ENCODE results near the gene CPN2.

The CPN2 gene

DNA sequence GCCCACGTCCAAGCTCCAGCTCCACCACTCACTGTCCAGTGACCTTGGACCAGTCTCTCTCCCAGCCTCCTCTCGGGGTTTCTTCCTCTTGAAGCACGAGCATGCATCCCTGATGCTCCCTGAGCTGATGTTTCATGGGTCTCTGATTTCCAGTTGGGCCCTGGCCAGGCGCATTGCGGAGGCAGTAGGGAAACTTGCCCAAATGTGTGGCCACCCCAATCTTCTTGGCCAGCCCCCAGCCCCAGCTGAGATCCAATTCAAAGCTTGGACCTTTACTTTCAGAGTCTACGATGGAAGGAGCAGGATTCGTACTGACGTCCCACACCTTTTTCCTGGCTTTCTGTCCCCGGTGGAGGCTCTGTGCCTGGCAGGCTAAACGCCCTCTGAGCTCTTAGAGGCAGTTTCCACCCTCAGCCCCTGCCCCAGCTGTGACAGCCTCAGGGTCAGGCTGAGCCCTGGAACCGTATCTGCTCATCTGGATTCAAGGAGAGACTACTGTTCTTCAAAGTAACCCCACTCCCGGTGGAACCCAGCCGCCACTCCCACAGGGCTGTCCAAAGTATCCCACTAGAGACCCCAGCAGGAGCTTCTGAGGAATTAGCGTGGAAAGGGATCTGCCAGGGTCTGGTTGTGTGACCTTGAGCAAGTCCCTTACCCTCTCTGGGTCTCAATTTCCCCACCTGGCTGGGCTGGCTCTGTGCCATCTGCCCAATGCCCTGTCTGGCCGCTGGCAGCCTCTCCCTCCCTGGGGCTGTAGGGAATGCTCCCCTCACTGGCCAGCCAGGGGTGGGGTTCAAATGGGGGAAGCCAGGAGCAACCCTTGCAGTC, 37.4 kb downstream of the CPN2 start:
- peak; percentile 65 for DNase-seq (ENCODE audit: low read depth, low spot score)

DNA sequence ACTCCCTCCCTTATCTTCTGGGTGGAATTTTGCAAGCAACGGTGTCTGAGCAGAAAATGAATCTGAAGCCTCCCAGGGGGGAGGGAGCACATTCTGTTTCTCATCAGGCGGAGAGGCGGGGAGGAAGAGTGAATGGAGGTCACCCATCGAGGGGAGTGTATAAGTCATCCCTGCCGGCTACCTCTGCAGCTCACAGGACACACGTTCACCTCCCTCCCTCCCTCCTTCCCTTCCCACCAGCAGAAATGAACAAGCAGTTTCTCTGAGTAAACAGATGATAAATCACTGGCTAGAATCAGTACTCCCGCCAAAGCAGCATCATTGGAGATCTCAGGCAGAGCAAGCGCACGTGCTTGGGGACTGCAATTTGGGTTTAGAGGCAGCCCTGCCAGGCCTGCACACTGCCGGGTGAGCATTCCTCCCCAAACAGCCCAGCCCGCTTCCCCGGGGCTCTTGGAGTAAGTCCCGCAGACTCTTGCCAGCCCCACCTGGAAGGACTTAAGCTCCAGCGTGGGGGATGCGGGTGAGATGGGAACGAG, 38.3 kb downstream of the CPN2 start:
- peak; percentile 67 for DNase-seq (ENCODE audit: low read depth, low spot score)

DNA sequence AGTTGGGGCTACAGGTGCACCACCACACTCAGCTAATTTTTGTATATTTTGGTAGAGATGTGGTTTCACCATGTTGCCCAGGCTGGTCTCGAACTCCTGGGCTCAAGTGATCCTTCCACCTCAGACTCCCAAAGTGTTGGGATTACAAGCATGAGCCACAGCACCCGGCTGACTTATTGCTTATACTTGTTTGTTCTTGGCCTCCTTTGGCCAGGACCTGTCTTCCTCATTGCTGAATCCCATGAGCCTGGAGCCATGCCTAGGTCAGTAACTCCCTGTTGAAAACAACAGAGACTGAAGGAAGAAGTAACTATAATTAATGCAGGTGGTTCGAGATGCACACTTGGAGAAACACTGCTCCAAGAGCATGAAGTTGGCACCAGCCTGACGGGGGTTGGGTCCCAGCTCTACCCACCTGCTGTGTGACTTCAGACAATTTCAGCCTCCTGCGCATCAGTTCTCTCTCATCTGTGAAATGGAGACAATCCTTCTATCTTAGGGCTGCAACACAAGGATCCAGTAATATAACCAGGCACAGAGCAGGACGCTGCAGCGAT, 38.9 kb downstream of the CPN2 start:
- no peak for DNase-seq (ENCODE audit: low read depth, low spot score)

DNA sequence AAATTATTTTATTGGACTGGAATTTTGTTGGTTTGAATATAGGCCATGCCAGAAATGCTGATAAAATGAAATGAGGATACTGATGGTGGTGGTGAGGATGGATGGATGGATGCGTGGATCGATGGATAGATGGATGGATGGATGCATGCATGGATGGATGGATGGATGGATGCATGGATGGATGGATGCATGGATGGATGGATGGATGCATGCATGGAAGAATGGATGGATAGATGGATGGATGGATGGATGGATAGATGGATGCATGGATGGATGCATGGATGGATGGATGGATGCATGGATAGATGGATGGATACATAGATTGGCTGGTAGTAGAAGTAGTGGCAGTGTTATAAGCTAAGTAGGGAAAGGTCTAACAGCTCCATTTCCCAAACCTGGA, 40.1 kb downstream of the CPN2 start:
- DNase-seq (ENCODE audit: low read depth, low spot score) = no peak

DNA sequence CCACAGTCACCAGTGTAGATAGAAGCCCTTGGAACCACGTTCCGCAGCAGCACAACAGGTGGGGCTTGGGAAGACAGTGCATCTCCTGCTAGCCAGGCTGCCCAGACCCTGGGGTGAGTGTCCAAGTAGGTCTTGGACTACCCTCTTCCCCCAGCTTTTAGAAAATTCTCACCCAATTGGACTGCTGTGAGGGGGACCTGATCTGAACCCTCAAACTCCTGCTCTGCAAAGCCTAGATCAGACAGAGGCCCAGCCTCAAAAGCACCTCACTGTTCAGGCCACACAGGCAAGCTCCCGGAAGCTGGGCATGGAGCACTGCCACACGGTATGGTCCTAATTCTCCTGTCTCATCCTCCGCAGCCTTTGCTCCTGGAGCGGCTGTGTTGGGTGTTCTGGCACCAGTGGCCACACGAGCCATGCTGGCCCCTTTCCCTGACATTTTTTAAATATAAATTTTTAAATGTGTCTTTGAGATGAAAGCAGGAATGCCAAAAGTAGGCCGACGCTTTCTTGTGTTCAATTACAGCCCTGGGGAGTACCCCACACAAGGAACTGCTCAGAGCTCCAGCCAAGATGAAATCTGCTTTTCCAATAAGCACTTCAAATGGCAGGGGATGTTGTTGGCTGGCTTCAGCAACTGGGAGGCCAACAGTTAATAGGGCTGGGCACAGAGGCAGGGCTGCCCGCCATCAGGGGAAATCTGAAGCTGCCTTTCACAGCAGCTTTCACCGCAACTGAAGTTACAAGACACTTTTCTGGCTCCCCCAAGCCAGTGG, 40.9 kb downstream of the CPN2 start:
- no peak for DNase-seq (ENCODE audit: low read depth, low spot score)

DNA sequence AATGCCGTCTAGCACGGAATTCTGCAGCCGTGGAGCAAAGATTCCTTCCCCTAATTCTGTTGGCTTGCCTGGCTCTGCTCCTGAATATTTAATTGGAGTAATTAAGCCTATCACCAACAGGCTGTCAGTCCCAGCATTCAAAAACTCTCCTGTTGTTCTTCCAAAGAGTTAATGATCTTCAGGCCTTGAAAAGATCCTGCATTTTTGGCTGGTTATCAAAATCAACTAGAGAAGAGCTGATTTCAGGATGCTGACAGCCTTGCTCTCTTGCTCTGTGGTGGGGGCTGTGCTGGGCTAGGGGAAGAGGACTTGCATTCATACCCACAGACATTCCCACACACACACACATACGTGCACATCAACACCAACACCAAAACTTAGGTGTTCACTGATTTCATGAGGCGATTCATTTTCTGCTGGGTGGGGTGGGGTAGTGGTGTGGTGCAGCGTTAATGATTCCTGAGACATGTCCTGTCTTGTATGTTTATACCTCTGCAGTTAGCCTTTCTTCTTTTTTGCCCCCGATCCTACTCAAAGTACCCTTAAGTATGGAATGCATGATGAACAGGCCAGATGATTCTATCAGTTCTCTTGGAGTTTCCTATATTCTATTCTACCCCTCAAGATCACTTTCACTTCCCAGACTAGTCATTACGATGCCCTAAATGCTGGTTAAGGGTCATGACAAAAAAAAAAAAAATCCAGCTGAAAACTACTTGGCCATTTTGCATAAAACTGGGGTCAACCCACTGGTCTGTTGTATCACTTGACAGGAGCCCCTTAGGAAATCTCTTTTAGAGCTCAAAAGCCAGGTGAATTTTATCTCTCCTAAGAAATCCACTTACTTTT, 42.3 kb downstream of the CPN2 start:
- DNase-seq (ENCODE audit: low read depth, low spot score) = no peak

DNA sequence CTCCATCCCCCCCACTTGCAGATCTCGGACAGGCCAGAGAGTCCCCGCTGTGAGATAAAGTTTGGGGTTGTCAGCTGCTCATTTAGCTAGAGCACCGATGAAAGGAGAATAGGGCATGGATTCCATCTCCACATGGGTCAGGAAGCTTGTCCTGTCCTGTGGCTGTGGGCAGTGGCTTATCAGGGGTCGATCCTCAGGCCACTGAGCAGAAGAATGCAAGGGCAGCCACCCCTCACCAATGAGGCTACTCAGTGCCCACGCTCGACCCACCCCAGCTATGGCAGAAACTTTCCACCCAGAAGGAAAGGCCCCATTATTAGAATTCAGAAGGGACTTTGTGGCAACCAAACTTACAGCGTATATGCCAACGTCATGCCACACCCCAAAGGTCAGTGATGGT, 43.3 kb downstream of the CPN2 start:
- DNase-seq (ENCODE audit: low read depth, low spot score) = no peak

DNA sequence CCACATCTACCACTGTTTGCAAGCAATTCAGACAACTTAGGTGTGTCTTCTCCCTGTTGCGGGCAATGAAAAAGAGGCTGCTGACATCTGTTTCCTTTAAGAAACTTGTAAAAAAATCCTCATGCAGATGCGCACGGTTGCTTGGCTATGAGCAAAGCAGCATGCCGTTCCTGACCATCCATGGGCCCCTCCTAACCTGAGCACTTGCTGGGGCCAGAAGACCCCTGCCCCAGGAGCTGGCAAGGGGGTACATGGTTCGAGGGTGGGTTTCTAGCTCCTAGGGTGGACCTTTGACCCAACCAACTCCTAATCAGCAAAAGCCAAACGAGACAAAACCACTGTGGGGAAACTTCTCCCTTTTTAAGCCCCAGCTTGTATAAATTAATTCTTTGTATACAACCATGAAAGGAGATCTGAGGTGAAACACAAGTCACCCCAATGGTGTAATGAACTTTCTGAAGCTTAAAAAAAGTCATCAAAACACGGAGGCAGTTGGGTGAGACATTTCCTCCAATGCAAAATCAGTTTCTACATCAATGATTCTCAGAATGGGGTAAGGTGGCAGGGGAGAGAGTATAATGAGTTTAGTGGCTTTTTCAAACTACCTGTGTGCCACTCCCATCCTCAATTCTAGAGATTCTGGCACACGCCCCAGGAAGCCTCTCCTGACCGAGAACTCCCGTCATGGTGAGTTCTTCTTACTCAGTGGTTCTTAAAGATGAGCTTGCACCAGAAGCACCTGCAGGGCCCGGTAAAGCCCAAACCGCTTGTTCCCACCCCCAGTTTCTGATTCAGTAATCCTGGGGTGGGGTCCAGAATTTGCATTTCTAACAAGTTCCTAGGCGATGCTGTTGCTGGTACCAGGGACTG, 44.1 kb downstream of the CPN2 start:
- no peak for DNase-seq (ENCODE audit: low read depth, low spot score)

DNA sequence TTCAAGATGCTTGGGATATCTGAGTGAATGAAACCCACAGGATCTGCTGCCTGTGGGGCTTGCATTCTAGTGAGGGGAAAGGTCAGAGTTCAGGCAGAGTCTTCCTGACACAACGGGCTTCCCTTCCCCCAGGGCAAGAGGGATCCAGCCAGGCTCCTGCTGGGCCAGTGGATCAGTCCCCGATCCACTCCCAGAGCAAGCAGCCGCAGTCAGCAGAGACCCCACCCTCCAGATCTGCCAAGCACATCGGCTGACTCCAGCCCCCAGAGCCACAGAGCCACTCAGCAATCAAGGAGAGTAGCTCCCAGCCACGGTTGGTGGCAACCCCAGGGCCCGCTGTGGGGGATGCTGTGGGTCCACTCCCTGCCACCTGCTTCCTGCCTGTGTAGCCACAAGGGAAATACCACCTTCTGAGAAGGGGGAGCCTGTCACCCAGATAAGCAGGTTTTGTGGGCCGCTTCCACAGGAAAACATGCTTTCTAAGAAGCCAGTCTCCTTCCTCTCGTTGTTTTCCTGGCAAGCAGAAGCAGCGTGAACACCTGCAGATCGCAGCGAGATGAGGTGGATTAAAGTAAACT, 44.9 kb downstream of the CPN2 start:
- no peak for DNase-seq (ENCODE audit: low read depth, low spot score)

DNA sequence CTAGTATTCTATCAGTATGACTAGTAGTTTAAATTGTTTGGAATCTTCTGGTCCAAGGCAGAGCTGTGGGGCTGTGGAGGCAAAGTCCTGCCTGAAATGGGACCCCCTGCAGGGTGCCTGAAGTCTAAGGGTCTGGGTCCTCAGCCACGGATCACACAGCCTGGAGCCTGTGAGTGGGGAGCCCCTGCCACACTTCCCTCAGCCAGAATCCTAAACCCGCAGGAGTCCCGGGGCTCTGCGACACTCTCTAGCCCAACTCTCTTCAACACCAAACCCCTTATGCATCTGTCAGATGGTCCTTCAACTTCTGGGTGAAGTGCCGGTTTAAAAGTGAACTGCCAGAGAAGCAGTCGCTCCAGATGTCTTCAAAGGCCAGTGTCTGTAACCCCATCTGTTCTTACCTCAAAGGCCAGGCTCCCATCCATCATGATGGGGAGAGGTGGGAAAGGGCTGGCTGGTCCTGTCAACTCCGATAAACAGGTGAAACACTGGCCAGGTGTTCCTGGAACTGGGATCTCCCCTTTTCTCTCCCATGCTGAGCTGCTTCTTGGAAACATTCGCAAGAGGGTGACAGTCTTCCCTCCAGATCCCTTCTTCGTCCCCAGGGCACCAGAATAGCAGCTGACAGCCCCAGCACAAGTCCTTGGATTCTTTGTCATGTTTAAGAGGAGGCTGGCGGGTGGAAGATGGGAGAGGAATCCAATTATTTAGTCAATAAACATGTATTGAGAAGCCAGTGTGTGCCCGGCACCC, 45.6 kb downstream of the CPN2 start:
- DNase-seq (ENCODE audit: low read depth, low spot score) = peak; percentile 92

DNA sequence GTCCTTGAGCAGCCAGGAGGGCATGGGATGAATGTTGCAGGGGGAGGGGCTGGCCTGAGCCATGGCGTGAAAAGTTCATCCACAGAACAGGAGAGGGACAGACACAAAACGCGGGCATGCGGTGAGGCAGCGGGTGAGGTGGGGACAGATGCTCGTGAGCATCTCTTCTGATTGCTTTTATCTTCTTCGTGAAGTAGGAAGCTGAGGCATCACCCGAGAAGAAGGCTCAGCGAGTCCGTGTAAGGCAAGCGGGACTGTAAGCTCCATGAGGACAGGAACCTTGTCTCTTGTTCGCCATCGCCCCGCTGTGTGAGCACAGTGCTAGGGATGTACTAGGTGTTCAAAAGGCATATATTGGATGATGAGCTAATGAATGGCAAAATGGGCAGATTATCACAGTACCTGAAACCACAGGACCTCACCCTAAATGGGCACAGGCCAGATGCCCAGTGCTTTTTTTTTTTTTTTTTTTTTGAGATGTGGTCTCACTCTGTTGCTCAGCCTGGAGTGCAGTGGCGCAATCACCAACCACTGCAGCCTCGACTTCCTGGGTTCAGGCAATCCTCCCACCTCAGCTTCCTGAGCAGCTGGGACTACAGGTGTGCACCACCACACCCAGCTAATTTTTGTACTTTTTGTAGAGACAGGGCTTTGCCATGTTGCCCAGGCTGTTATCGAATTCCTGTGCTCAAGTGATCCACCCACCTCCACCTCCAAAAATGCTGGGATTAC, 46.8 kb downstream of the CPN2 start:
- DNase-seq (ENCODE audit: low read depth, low spot score) = no peak

DNA sequence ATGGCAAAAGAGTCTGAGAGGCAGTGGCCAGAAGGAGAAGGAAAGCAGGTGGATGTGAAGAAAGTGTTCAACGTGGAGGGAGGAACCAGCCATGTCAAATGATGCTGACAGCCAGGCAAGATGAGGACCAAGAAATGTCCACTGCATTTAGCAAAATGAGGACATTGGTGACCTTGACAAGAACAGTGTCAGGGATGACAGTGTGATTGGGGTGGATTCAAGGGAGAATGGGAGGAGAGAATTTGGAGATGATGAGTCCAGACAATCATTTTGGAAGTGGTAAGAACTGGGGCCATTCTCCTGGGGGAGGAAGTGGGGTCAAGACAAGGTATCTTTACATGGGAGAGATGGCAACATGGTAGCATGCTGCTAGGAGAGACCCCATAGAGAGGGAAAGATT, 47.4 kb downstream of the CPN2 start:
- DNase-seq (ENCODE audit: low read depth, low spot score) = no peak

DNA sequence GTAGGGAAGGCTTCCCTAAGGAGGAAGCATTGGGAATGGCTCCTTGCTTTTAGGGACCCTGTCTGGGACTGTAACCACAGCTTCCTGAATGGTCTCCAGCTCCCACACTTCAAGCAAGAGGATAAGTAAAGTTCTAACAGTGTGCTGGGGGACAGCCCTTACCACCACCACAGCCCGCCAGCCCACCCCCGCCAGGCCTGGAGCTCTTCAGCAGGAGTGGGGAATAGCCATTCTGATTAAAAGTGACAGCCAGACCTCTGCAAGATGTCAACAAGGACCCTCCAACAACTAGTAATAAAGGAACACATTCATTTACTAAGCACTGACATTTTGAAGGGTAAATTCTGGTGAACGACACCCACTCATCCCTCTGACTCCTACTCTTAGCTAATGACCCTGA, 49.4 kb downstream of the CPN2 start:
- peak; percentile 34 for DNase-seq (ENCODE audit: low read depth, low spot score)

DNA sequence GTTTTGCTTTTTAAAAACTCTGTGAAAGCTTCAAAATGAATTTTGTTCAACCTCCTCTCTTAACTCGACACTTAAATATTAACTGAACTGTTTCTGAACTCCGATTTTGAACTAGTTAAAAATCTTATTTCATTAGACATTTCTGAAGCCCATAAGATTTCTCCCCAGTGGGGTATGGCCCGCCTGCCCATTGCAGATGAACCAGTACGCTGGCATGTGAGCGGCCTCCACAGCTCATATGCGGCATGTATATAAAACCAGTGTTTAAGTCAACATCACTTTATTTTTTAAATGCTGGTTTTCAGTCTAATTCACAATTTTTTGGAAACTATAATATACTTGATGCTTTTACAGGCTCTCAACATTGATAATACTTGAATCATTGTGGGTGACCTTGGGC, 50.2 kb downstream of the CPN2 start:
- no peak for DNase-seq (ENCODE audit: low read depth, low spot score)

DNA sequence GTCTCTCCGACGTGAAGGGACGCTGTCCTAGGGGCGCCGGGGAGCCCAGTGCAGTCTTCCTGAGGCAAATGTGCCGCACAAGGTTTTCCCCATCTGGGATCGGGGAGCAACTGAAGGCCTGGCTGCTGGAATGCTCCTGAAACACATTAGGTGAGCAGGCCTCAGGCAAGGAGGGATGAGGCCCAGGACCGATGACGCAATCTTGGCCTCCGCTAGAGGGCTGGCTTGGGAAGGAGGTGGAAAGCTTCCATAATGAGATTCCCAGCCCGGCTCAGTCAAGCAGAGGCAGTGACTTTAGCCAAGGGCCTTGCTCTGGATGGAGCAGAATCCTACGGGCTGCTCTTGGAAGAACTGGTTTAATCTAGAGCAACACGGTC, 50.8 kb downstream of the CPN2 start:
- DNase-seq (ENCODE audit: low read depth, low spot score) = peak; percentile 98

DNA sequence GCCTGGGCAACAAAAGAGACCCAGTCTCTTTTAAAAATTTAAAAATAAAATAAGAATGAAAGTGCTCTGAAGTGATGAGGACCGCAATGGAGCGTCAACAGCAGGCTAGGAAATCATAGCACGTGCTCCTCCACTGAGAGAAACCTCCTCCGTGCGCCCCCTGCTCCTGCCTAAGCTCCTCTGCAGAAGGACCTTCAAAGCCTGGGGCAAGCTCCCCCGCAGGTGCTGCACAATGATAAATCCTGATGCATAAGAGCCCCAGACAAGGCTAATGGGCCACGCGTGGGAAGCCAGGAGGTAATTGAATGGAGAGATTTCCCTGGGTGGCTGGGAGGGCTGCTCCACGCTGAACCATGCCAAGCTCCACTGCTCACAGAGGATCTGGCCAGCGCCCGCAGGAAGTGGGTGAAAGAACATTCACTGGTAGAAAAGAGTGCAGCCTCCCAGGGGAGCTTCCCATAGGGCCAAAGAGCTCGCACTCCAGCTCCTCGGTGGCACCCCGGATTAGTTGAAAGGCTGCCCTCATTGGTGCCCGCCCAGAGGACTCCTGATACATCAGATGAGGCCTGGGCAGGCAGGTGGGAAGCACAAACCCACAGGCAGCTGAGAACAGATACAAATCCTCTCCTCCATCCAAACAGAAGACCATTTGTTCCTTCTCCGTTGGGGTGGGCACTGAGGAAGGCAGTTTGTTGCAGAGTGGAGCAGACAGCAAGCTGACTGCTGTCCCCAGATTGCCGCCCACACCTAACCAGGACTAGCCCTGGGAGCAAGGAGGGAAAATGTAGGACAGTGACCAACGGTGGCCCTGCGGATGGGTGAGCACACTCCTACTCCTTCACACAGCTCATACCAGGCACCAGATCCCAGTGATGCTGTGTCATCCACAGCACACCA, 52.5 kb downstream of the CPN2 start:
- DNase-seq (ENCODE audit: low read depth, low spot score) = peak; percentile 26

DNA sequence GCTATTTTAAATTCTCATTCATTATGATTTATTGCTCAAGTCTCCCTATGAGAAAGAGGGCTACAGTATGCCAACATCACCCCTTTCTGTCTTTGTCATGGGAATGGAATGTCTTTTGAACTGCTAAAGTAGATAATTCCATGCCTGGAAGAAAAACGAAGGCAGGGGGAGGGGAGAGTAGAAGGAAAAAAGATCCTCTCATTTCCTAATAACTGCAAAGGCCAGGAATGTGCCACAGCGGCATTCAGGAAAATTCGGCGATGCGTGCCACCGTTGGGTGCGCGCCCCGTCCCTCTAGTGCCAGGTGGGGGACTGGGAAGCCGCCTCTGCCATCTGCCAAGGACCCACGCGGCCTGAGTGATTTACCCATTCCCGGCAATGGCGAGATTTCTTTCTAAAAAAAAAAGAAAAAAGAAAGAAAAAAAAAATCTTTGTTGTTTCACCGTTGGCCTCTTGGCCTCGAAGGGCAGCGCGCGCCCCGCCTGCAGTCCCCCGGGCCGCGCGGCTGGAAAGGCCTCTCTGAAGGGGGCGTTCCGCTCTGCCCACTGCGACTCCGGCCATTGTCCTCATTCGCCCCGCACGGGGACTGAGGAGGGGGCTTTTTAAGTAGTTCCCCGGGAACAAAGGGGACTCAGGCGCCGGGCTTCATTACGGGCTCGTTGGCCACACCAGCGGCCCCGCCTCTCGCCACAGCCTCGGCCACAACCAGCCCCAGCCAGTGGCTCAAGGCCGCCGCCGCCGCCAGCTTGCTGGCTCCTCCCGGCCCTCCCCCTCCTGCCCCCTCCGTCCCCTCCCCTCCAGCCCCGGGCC, 54.5 kb downstream of the CPN2 start:
- DNase-seq (ENCODE audit: low read depth, low spot score) = peak; percentile 95
